ENCODE data around the gene ST3GAL3.

GRCh38 chr1:43879996-43880395 lies 172.7 kb downstream of the ST3GAL3 start:
- TF ChIP-seq EZH2 (IDR thresholded peaks at IDR 0.05) (no peak), EZH2phosphoT487 (IDR thresholded peaks at IDR 0.05) (no peak)
- TF ChIP-seq, protein P1, sequence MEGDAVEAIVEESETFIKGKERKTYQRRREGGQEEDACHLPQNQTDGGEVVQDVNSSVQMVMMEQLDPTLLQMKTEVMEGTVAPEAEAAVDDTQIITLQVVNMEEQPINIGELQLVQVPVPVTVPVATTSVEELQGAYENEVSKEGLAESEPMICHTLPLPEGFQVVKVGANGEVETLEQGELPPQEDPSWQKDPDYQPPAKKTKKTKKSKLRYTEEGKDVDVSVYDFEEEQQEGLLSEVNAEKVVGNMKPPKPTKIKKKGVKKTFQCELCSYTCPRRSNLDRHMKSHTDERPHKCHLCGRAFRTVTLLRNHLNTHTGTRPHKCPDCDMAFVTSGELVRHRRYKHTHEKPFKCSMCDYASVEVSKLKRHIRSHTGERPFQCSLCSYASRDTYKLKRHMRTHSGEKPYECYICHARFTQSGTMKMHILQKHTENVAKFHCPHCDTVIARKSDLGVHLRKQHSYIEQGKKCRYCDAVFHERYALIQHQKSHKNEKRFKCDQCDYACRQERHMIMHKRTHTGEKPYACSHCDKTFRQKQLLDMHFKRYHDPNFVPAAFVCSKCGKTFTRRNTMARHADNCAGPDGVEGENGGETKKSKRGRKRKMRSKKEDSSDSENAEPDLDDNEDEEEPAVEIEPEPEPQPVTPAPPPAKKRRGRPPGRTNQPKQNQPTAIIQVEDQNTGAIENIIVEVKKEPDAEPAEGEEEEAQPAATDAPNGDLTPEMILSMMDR (IDR thresholded peaks at IDR 0.05), result no peak
